Activated CD8-positive, alpha-beta memory T cell treated with anti-CD3 and anti-CD28 coated beads for 36 hours (primary cell): Measurements from ENCODE around the gene ORAI2. TPM values are rescaled to one million over a fixed set of nuclear protein-coding genes. Genes with fewer than 3 reads are reported as not detected.

ENCODE experiments used
- CTCF ChIA-PET: fragments of 350-600 bp; sonication (Branson Sonifier 250); formaldehyde crosslinking; loops from one replicate; lab custom pipeline; 2021; ENCODE audit warnings: antibody characterized with exemption; lab: Charles Lee
- POLR2A ChIA-PET: fragments of 350-600 bp; sonication (Branson Sonifier 250); formaldehyde crosslinking; loops from one replicate; lab custom pipeline; 2021; ENCODE audit warnings: antibody characterized with exemption; lab: Charles Lee
- total RNA-seq, 2 experiments: library from RNA; stranded (reverse); gene quantifications; one replicate each; pipeline ENCODE4 v1.2.3, GENCODE V29; 2021

The ORAI2 gene
- total RNA-seq, 2 experiments from 2014 or later: 56.4 to 57.5 TPM

DNA sequence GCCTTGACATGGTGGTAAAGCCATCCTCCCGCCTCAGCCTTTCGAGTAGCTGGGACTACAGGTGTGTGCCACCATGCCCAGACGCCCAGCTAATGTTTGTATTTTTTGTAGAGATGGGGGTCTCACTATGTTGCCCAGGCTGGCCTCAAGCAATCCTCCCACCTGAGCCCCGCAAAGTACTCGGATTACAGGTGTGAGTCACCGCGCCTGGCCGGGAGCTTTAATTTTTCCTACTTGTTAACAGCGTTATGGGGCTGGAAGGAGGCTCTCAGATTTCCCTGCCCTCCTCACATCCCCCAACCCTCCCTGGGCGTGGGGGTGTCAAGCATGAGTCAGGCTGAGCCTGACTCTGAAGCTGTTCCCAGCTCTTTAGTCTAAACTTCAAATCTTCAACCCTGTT is 23.0 kb downstream of the ORAI2 start:
- CTCF ChIA-PET: interaction anchor here (1.1 kb wide), 1 partner anchor 11 kb away, joined by 4 read pairs; no protein-coding TSS in a partner anchor

DNA sequence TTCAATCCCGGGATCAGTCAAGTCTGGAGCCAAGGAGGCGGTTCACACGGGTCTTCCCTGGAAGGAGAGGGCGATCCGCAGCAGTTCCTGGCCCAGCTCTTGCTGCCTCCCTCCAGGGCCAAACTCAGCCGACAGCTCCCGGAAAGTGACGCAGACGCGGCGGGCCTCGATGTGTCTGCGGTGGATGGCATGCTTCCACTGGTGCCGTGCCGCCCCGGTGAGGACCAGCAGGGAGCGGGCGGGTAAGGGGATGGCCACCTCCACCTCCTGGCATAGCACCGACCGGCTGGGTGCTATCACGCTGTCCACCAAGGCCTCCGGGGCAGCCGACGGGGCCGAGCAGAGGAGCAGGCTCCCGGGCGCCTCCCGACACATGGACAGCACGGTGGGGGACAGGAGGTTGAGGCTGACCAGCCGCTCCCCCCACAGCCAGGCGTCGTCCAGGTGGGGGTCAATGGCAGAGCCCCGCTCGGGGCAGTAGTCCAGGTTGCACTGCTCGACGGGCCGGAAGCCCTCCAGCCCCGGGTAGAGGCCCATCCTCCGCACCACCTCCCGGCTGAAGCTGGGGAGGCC is 24.1 kb downstream of the ORAI2 start:
- CTCF ChIA-PET: no interaction called here

More for the DNA sequence above, 23.0 kb downstream of the ORAI2 start:
- POLR2A ChIA-PET: interaction anchor here (0.5 to 0.6 kb wide), 2 partner anchors 23 to 1134 kb away, joined by 3 read pairs; partner anchors contain the start of genes IFT22 and ORAI2

DNA sequence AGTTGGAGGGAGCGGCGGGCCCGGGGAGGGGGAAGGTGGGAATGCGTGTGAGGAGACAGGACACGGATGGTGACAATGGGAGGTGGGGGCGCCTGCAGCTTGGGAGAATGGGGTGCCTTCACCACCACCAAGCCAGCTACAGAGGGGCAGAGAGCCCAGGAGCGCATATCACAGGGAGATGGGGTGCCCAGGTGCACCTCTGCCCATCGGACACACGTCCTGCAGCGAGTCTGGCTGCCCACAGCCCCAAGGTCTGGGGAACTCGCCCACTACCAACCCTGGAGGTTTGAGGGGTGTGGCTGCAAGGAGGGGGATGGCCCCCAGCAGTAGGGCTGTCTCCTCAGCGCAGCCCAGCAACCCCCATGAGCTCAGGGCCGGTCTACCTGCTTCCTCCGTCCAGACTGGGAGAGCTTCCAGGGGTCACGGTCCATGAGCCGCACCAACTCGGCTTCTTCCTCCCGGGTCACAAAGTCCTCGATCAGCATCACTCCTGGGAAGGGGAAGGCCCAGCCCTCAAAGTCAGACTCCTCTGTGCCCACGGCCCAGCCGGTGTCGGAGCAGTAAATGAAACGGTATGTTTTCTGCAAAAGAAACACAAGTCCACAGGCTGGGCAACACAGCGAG is 26.0 kb downstream of the ORAI2 start:
- POLR2A ChIA-PET: no interaction called here
- CTCF ChIA-PET: interaction anchor here (0.7 to 1.5 kb wide), 2 partner anchors 9 to 1951 kb away, joined by 3 to 4 read pairs; no protein-coding TSS in a partner anchor

More for the DNA sequence above, 24.1 kb downstream of the ORAI2 start:
- POLR2A ChIA-PET: interaction anchor here (0.5 kb wide), 1 partner anchor 150 kb away, joined by 3 read pairs; no protein-coding TSS in a partner anchor

- POLR2A ChIA-PET: no interaction called here
Measured at GRCh38 chr7:102460467-102460866, 27.1 kb downstream of the ORAI2 start.

DNA sequence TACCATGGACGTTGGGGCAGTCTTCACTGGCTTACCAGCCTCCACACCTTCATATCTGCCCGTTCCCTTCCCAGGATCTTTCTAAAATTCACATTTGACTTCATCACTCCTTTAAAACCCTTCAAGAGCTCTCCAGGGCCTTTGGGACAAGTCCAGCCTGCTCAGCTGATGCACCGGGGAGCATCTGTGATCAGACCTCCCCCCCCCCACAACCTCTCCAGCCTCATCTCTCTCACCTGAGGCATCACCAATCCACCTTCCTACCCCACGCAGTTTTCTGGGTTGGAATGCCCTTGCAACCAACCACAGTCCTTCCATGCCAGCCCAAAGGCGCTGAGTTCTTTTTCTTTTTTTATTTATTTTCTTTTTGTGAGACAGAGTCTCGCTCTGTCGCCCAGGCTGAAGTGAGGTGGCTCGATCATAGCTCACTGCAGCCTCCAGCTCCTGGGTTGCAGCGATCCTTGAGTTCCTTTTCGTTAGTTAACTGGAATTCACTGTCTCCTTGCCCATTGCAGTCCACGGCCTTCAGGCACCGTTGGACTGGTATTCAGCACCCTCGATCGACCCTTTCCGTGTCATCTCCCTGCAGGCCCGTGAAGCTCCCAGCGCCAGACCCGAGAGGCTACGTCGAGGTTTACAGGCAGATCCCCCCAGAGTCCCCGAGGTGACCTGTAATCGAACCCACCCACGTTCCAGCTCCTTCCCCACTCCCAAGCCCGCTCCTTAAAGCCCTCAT is 30.6 kb downstream of the ORAI2 start:
- CTCF ChIA-PET: interaction anchor here (1.2 kb wide), 1 partner anchor 64 kb away, joined by 5 read pairs; no protein-coding TSS in a partner anchor
- POLR2A ChIA-PET: interaction anchor here (0.5 kb wide), 1 partner anchor 59 kb away, joined by 3 read pairs; no protein-coding TSS in a partner anchor

More at GRCh38 chr7:102460467-102460866, 27.1 kb downstream of the ORAI2 start:
- CTCF ChIA-PET: interaction anchor here (1.5 kb wide), 1 partner anchor 10 kb away, joined by 4 read pairs; no protein-coding TSS in a partner anchor

- POLR2A ChIA-PET: no interaction called here
- CTCF ChIA-PET: interaction anchor here (0.9 to 1.2 kb wide), 2 partner anchors 37 to 64 kb away, joined by 3 to 5 read pairs; no protein-coding TSS in a partner anchor
Measured at GRCh38 chr7:102464577-102465280, 31.4 kb downstream of the ORAI2 start, which contains the start of the genes ALKBH4 and LRWD1. ALKBH4 (minus strand) TSS chr7:102464863; CDS start chr7:102464836, 27 bp downstream. LRWD1 (plus strand) TSS chr7:102464984; CDS start chr7:102465081, 97 bp downstream.

GRCh38 chr7:102466097-102466496 is 32.7 kb downstream of the ORAI2 start:
- ChIA-PET CTCF (interaction anchor here (0.6 to 0.8 kb wide), 4 partner anchors 48 to 1772 kb away, joined by 3 to 5 read pairs (median 4); partner anchors contain the start of gene GIGYF1), POLR2A (interaction anchor here (0.6 to 1.0 kb wide), 2 partner anchors 23 to 70 kb away, joined by 3 read pairs; no protein-coding TSS in a partner anchor)

GRCh38 chr7:102467581-102468477 is 34.5 kb downstream of the ORAI2 start:
- CTCF ChIA-PET: interaction anchor here (0.7 to 1.1 kb wide), 3 partner anchors 12 to 1159 kb away, joined by 3 to 4 read pairs (median 3); no protein-coding TSS in a partner anchor
- POLR2A ChIA-PET: no interaction called here

GRCh38 chr7:102468478-102469350 is 35.3 kb downstream of the ORAI2 start:
- CTCF ChIA-PET: interaction anchor here (1.1 kb wide), 1 partner anchor 19 kb away, joined by 3 read pairs; no protein-coding TSS in a partner anchor

DNA sequence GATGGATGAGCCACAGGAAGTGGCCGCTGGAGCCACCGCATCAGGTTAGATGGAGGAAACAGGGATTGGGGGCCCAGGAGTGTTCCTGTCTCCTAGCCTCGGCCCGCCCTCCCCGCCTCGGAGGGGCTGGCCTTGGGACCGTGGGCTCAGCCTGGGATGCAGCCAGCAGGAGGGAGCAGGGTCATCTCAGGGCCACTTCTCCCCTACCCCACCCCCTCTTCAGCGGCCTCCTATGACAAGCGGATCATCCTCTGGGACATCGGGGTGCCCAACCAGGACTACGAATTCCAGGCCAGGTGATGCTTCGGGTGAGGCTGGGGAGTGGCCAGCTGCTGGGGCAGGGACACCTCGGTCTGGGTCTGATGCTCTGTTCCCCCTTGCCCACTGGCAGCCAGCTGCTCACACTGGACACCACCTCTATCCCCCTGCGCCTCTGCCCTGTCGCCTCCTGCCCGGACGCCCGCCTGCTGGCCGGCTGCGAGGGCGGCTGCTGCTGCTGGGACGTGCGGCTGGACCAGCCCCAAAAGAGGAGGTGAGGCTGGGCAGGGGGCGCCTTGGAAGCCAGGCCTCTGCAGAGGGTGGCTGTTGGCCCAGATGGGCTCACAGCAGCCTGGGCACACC is 36.1 kb downstream of the ORAI2 start:
- POLR2A ChIA-PET: interaction anchor here (0.5 kb wide), 1 partner anchor 72 kb away, joined by 4 read pairs; no protein-coding TSS in a partner anchor
- CTCF ChIA-PET: no interaction called here

More at GRCh38 chr7:102468478-102469350, 35.3 kb downstream of the ORAI2 start:
- POLR2A ChIA-PET: no interaction called here

DNA sequence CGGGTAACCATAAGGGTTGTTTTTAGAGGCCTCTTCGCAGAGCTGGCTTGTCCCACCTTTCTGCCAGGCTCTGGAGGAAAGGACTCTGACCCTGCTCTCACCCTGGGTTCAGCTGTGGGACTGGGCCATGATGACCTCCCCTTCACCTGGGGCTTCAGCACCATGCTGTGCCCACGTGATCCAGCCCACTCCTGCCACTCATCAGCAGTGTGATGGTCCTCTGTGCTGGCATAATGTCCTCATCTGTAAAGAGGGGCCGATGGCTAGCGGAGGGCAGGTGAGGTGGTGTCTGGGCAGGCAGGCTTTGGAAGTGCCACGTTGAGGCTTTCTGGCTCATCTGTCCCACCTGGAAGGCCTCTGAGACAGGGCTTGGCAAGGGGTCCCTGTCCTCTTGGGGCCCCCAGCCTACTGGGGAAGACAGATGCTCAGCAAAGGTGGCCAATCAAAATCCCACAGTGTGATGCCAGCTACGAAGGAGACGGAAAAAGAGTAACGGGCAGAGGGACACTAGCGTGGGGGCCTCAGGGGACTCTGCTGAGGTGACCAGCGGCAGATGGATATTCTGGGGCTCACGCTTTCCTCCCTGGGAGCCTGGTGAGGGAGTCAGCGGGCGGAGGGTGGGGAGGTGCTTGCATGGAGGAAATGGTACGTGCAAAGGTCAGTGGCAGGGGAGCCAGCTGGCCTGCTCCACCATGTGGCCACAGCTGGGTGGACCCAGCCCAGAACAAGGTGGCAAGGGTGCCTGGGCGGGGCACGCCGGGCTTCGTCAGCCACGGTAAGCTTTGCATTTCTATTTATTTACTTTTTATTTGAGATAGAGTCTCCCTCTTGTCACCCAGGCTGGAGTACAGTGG is 36.8 kb downstream of the ORAI2 start:
- CTCF ChIA-PET: interaction anchor here (0.6 kb wide), 1 partner anchor 726 kb away, joined by 4 read pairs; no protein-coding TSS in a partner anchor

GRCh38 chr7:102471791-102472125 is 38.4 kb downstream of the ORAI2 start:
- ChIA-PET CTCF (no interaction called here), POLR2A (no interaction called here)

More for the DNA sequence above, 36.8 kb downstream of the ORAI2 start:
- POLR2A ChIA-PET: interaction anchor here (0.5 kb wide), 1 partner anchor 73 kb away, joined by 4 read pairs; no protein-coding TSS in a partner anchor

GRCh38 chr7:102472126-102473041 is 39.0 kb downstream of the ORAI2 start:
- POLR2A ChIA-PET: no interaction called here
- CTCF ChIA-PET: interaction anchor here (0.5 kb wide), 1 partner anchor 180 kb away, joined by 3 read pairs; no protein-coding TSS in a partner anchor
